ENCODE results near the gene KCNMB2. TPM values are rescaled to one million over a fixed set of nuclear protein-coding genes. Genes with fewer than 3 reads are reported as not detected.
A peak's percentile ranks its signal among the peaks of the same experiment; 100 is the strongest.

Gene KCNMB2
- total RNA-seq, 1 experiment from 2014 or later, result 0.06 TPM

DNA sequence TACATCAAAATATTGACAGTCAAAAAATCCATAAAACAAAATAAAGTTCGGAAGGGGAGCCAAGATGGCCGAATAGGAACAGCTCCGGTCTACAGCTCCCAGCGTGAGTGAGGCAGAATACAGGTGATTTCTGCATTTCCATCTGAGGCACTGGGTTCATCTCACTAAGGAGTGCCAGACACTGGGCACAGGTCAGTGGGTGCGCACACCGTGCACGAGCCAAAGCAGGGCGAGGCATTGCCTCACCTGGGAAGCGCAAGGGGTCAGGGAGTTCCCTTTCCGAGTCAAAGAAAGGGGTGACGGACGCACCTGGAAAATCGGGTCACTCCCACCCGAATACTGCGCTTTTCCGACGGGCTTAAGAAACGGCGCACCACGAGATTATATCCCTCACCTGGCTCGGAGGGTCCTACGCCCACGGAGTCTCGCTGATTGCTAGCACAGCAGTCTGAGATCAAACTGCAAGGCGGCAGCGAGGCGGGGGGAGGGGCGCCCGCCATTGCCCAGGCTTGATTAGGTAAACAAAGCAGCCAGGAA is 323.7 kb downstream of the KCNMB2 start:
- peak; percentile 27 for DNase-seq (ENCODE audit: low read depth)

DNA sequence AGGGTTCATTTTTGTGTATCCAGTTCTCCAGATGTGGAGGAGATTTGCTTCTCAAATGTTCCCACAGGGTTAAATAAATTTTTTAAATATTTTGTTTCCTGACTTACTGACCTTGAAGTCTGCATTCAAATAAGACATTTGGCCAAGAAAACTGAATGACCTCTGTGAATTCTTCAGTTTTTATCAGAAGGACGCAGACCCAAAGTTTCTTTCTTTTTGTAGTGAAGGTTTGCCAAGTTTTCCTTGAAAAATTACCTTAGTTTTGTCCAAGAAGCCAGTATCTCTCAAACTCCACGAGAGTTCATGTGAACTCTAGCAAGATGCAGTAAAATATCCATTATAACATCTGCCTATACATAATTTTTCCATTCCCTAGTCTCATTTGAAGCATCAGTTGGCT is 332.4 kb downstream of the KCNMB2 start:
- no peak for DNase-seq (ENCODE audit: low read depth)

DNA sequence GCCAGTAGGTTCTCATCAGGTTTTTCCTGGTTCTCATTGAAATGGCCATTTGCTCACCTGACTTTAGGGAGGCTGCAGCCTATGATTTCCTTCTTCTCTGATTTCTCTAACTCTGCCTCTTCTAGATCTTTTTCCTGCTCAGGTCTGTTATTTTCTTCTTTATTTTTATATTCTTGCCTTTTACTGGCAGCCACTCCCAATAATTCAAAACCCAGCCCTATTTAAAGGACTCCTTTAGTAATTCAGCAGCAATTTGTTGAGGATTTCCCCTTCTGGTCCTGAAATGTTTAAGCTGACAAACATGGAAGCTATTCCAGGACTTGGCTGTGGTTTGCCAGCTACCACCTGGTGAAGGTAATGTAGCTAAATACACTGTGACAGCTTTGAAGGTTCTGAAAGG is 333.8 kb downstream of the KCNMB2 start:
- no peak for DNase-seq (ENCODE audit: low read depth)

DNA sequence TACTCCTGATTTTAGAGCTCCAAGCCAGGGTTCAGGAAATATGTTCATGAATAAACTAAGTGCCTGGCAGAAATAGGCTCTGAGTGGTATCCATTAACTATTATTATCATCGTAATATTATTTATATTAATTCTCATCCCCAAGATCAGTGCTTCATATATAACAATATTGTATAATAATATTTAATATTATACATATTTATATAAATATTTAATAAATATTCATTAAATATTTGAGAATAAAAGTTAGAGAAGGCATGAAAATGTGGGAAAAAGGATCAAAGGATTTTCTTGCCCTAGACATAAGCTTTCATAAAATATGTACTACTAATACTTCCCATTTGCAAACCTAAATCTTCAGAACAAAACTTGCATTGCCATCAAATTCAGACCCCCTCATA is 338.9 kb downstream of the KCNMB2 start:
- DNase-seq (ENCODE audit: low read depth), result no peak

DNA sequence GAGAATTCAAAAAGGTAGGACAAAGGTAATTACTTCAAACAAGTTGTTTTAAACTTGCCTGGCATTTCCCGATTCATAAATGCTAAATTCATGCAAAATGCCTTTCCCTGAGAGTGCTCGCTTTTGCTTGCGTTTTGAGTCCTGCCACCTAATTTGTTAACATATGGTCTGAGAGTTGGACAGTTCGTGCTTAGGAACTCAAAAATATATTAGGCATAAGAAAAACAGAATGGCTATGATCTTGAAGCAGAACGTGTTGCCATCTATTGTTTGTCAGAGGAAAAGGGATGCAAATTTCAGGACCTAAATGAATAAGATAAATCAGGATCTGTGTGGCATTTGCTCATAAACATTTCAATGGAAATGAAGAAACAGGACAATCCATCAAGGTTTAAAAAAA is 339.6 kb downstream of the KCNMB2 start:
- DNase-seq (ENCODE audit: low read depth), result no peak

DNA sequence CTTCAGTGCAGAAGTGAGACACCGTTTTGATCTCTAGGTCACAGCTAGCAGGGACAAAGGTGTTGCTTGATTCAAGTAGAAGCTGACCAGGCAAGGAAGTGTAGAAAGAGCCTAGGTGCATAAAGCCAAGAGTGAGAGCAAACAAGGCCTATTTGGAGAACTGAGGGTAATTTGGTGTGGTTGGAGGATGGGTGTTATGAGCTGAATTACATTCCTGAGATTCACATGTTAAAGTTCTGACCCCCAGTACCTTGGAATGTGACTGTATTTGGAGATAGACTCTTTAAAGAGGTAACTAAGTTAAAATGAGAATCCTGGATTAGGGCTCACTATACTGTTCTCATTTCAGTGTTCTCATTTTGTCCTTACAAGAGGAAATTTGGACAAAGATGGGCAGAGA is 344.0 kb downstream of the KCNMB2 start:
- no peak for DNase-seq (ENCODE audit: low read depth)
